Measurements from ENCODE around the gene KRT23. TPM values are rescaled to one million over a fixed set of nuclear protein-coding genes. Genes with fewer than 3 reads are reported as not detected.

Gene KRT23
- total and polyA plus RNA-seq, 2 of the 13 experiments (the other 11 are each of a cell fraction or from before 2014, with no cell fraction given): 24.7 to 51.1 TPM

- peak; percentile 92 for DNase-seq (ENCODE audit: low spot score)
- BruUV-seq (replicated peaks): no TSS peak
- H3K4me1 ChIP-seq (ENCODE audit: insufficient read depth, low read length): peaks cover 75% of the 10 kb centered on the region
- H3K79me2 ChIP-seq (ENCODE audit: insufficient read depth, low read length): no peaks in the 10 kb centered on the region
- H3K9me3 ChIP-seq (ENCODE audit: low read length): 0 out of 2 replicates have a peak, but pooled peaks cover 6% of the 10 kb centered on the region
- H3K27me3 ChIP-seq (ENCODE audit: control insufficient read depth in 1 of 2, insufficient read depth in 2 of 2, low read length in 2 of 2): no peaks in the 10 kb centered on the region
- ATAC-seq: peak; percentile 46
- H3K4me2 ChIP-seq (ENCODE audit: low read depth, low read length): peak overlapping the region; percentile 44
- WGBS (ENCODE audit: low lambda C conversion rate): 69% methylated on average over 12 of the region's 12 CpGs
- peak; percentile 72 for FAIRE-seq
- ChIA-PET CTCF (ENCODE audit: low intra/inter-chr PET ratio, low total read pairs) (no interaction called here), POLR2A (interaction anchor here (0.6 to 3.7 kb wide), 15 partner anchors 8 to 458 kb away, joined by 3 to 18 read pairs (median 4); partner anchors contain the start of genes KRT23 and KRTAP3-1)
- H3K36me3 ChIP-seq (replicated peaks in 1 of 2; ENCODE audit: control insufficient read depth in 1 of 2, insufficient read depth in 2 of 2, low read length in 2 of 2): no peaks in the 10 kb centered on the region
- no peaks in the 10 kb centered on the region for H4K20me1 ChIP-seq (ENCODE audit: insufficient read depth, low read length)
- peak overlapping the region; percentile 90 for H3K27ac ChIP-seq (ENCODE audit: extremely low read length, insufficient read depth, low read length)
- intact Hi-C loops (cut with micrococcal nuclease; ENCODE audit: unreplicated experiment): no loop called here
- H3K4me3 ChIP-seq (replicated peaks in 1 of 3; ENCODE audit: insufficient read depth in 1 of 3, low read depth in 2 of 3, low read length in 3 of 3): no peak overlapping the region; a peak in 1 of 6 replicates
- H3K9ac ChIP-seq (ENCODE audit: insufficient read depth, low read depth, low read length): peak overlapping the region; percentile 70
- in situ Hi-C loops (cut with HindIII; ENCODE audit: extremely low pct_ligation_motif_present, low pct_unique_long_range_greater_than_20kb): loop anchor here (10.0 kb wide), 1 partner anchor 96 kb away; the partner anchor contains the start of gene KRTAP2-2
- H2AFZ ChIP-seq (ENCODE audit: low read length): no peak overlapping the region
- TF ChIP-seq THAP11 (CRISPR knock-in tag; IDR thresholded peaks at IDR 0.05) (peak; percentile 40; the same call in 1 of the 2 replicates), ZBTB20 (CRISPR knock-in tag; IDR thresholded peaks at IDR 0.05; ENCODE audit: borderline replicate concordance, low read depth) (peak; percentile 57; the same call in 1 of the 2 replicates), EP300 (IDR thresholded peaks at IDR 0.05; ENCODE audit: low read depth in 2 of 2, low read length in 2 of 2) (peak; percentile 45 to 95; a peak in 2 of 4 replicates), EP300 (CRISPR knock-in tag; IDR thresholded peaks at IDR 0.05; ENCODE audit: borderline replicate concordance) (peak; percentile 91), SP1 (IDR thresholded peaks at IDR 0.05) (no peak), SP1 (CRISPR knock-in tag; IDR thresholded peaks at IDR 0.05) (peak; percentile 16; the same call in 1 of the 2 replicates), XBP1 (CRISPR knock-in tag; IDR thresholded peaks at IDR 0.05) (no peak), SALL2 (CRISPR knock-in tag; IDR thresholded peaks at IDR 0.05) (no peak), SP5 (CRISPR knock-in tag; IDR thresholded peaks at IDR 0.05; ENCODE audit: borderline replicate concordance, low read depth) (peak; percentile 62; the same call in 1 of the 2 replicates), SRSF9 (IDR thresholded peaks at IDR 0.05; ENCODE audit: borderline replicate concordance, insufficient read depth, low read depth, low read length, poor library complexity, severe bottlenecking) (no peak), SP140L (CRISPR knock-in tag; IDR thresholded peaks at IDR 0.05; ENCODE audit: borderline replicate concordance) (no peak), ZNF235 (CRISPR knock-in tag; IDR thresholded peaks at IDR 0.05; ENCODE audit: borderline replicate concordance) (no peak), SRSF4 (IDR thresholded peaks at IDR 0.05; ENCODE audit: low read depth, low read length, poor library complexity, severe bottlenecking) (no peak), RXRB (CRISPR knock-in tag; IDR thresholded peaks at IDR 0.05; ENCODE audit: borderline replicate concordance) (peak; percentile 92), ZNF18 (CRISPR knock-in tag; IDR thresholded peaks at IDR 0.05; ENCODE audit: insufficient replicate concordance) (no peak), ZBTB2 (CRISPR knock-in tag; IDR thresholded peaks at IDR 0.05; ENCODE audit: low read depth) (no peak), DPF2 (CRISPR knock-in tag; IDR thresholded peaks at IDR 0.05; ENCODE audit: borderline replicate concordance, low read depth) (peak; percentile 78)
These were observed 20.9 kb upstream of the KRT23 start for GRCh38 chr17:40958086-40958953.
